NB4 (cell line): ENCODE results near the gene SMYD3.

Experiments
- DNase-seq: peaks from one replicate; pipeline ENCODE4 v3.0.0; 2010; ENCODE audit warnings: low read depth
- H3K4me3 ChIP-seq: one replicate; pipeline ENCODE4 v1.5.1; 2011; ENCODE audit warnings: mild to moderate bottlenecking, low read depth, low read length, moderate library complexity
- MYC ChIP-seq: IDR thresholded peaks from 2 replicates; pipeline ENCODE4 v1.6.1; 2011; ENCODE audit warnings: low read depth, low read length
- POLR2A ChIP-seq: IDR thresholded peaks from 2 replicates; pipeline ENCODE4 v1.6.1; 2011; ENCODE audit warnings: mild to moderate bottlenecking; ENCODE audit not compliant: insufficient read length; ENCODE audit errors: extremely low read depth
- TF ChIP-seq, protein P1 (sequence below): IDR thresholded peaks from 2 replicates; pipeline ENCODE4 v1.6.1; 2011; ENCODE audit warnings: low read depth, low read length
- TF ChIP-seq, protein P2 (sequence below): IDR thresholded peaks from one replicate; pipeline ENCODE4 v1.5.1; 2012; ENCODE audit warnings: low read depth, low read length

Gene SMYD3

DNA sequence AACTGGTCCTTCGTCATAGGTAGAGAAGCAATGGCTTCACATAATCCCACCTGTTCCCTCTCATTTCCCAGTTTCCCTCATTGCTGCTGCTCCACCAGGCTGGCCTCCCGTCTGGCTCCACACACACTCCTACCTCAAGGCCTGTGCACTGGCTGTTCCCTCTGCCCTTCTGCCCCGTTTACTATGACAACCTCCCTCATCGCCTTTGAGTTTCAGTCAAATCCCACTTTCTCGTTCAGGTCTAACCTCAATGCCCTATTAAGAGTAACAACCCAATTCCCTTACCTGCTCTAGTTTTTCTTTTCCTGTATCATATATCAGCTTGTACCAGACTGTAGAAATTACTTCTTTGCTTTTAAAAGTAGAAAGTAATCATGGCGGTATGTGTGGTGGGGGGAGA lies 589.7 kb downstream of the SMYD3 start:
- no peak for TF ChIP-seq POLR2A
- TF ChIP-seq, protein P1, sequence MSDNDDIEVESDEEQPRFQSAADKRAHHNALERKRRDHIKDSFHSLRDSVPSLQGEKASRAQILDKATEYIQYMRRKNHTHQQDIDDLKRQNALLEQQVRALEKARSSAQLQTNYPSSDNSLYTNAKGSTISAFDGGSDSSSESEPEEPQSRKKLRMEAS = no peak
- TF ChIP-seq, protein P2, sequence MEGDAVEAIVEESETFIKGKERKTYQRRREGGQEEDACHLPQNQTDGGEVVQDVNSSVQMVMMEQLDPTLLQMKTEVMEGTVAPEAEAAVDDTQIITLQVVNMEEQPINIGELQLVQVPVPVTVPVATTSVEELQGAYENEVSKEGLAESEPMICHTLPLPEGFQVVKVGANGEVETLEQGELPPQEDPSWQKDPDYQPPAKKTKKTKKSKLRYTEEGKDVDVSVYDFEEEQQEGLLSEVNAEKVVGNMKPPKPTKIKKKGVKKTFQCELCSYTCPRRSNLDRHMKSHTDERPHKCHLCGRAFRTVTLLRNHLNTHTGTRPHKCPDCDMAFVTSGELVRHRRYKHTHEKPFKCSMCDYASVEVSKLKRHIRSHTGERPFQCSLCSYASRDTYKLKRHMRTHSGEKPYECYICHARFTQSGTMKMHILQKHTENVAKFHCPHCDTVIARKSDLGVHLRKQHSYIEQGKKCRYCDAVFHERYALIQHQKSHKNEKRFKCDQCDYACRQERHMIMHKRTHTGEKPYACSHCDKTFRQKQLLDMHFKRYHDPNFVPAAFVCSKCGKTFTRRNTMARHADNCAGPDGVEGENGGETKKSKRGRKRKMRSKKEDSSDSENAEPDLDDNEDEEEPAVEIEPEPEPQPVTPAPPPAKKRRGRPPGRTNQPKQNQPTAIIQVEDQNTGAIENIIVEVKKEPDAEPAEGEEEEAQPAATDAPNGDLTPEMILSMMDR = no peak
- TF ChIP-seq MYC = no peak
- no peak for DNase-seq
- no peak overlapping the region for H3K4me3 ChIP-seq

DNA sequence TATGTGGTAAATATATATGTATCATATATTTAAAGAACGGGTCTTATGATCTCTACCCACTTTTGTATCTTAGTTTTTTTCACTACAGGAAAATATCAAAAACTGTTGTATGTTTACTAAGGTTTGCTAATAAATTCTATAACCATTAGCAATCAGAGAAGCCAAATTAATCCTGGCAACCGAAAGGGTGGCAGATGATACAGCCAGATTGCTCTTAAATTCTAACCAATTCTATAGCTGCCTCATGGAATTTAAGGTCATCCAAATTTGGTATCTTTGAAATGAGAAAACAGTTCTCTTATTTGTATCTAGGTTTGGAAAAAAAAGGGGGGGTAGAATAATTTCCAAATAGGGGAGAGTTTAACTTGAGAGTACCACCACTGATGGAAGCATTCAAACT lies 591.2 kb downstream of the SMYD3 start:
- TF ChIP-seq, protein P2 = no peak
- TF ChIP-seq, protein P1 = no peak
- TF ChIP-seq POLR2A = no peak
- H3K4me3 ChIP-seq = no peak overlapping the region
- DNase-seq = no peak

DNA sequence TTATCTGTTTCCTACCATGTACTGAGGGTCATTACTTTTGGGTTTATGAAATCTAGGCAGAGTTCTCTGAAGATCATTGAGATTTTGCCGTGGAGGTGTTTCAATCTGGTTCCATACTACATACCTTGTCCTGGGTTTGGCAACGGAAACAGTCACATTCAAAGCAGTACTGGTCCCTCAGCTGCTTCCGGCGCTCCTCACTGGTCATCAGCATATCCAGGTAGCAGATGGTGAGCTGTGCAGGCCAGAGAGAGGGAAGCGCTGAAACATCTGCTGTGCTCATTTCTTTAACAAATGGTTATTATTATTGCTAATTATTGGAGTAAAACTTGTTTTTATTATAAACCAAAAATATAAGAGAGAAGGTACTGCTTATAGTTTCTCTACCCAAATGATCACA lies 591.7 kb downstream of the SMYD3 start:
- no peak overlapping the region for H3K4me3 ChIP-seq
- DNase-seq = no peak
- TF ChIP-seq MYC (no peak), POLR2A (no peak)
- TF ChIP-seq, protein P2 = no peak
- TF ChIP-seq, protein P1 = no peak

DNA sequence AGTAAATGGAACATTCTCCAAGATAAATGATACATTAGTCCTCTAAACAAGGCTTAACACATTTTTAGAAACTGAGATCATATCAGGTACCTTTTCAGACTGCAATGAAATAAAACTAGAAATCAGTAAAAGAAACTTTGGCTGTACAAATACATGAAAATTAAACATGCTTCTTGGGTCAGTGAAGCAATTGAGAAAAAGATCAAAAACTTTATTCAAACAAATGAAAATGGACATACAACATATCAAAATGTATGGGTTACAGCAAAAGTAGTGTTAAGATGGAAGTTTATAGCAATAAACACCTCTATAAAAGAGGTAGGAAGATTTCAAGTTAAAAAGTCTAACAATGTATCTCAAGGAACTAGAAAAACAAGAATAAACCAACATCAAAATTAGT lies 598.5 kb downstream of the SMYD3 start:
- H3K4me3 ChIP-seq = no peak overlapping the region
- no peak for DNase-seq
- TF ChIP-seq POLR2A = no peak
- TF ChIP-seq, protein P2 = no peak
- no peak for TF ChIP-seq MYC

DNA sequence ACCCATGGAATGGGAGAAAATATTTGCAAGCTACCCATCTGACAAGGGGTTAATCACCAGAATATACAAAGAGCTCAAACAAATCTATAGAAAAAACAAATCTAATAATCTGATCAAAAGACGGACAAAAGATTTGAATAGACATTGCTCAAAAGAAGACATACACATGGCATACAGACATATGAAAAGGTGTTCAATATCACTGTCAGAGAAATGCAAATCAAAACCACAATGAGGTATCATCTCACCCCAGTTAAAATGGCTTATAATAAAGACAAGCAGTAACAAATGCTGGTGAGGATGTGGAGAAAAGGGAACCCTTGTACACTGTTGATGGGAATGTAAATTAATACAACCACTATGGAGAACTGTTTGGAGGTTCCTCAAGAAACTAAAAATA lies 600.9 kb downstream of the SMYD3 start:
- no peak overlapping the region for H3K4me3 ChIP-seq
- TF ChIP-seq POLR2A (no peak), MYC (no peak)
- TF ChIP-seq, protein P1 = no peak
- TF ChIP-seq, protein P2 = no peak
- DNase-seq = no peak

DNA sequence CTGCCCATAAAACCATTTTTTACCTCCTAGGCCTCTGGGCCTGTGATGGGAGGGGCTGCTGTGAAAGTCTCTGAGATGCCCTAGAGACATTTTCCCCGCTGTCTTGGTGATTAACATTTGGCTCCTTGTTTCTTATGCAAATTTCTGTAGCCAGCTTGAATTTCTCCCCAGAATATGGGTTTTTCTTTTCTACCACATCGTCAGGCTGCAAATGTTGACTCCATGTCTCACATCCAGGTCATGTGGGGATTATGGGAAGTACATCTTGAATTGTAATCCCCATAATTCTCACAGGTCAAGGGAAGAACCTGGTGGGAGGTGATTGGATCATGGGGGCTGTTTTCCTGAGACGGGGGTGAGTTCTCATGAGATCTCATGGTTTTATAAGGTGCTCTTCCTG lies 603.2 kb downstream of the SMYD3 start:
- TF ChIP-seq POLR2A (no peak), MYC (no peak)
- TF ChIP-seq, protein P1 = no peak
- TF ChIP-seq, protein P2 = no peak
- no peak overlapping the region for H3K4me3 ChIP-seq
- no peak for DNase-seq
